HG02852 (cell line): ENCODE data around the gene ZBTB43.
"Not testable (repeated sequence)": the region's sequence is repeated elsewhere in the genome, so short reads cannot be mapped to it uniquely, and the experiment has no call there.

Experiments
- ATAC-seq: cut with Tn5 transposase; IDR thresholded peaks from one replicate; pipeline ENCODE4 v1.9.1; 2021; ENCODE audit warnings: mild to moderate bottlenecking, moderate library complexity; ENCODE audit not compliant: unreplicated experiment

Gene ZBTB43, protein sequence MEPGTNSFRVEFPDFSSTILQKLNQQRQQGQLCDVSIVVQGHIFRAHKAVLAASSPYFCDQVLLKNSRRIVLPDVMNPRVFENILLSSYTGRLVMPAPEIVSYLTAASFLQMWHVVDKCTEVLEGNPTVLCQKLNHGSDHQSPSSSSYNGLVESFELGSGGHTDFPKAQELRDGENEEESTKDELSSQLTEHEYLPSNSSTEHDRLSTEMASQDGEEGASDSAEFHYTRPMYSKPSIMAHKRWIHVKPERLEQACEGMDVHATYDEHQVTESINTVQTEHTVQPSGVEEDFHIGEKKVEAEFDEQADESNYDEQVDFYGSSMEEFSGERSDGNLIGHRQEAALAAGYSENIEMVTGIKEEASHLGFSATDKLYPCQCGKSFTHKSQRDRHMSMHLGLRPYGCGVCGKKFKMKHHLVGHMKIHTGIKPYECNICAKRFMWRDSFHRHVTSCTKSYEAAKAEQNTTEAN

DNA sequence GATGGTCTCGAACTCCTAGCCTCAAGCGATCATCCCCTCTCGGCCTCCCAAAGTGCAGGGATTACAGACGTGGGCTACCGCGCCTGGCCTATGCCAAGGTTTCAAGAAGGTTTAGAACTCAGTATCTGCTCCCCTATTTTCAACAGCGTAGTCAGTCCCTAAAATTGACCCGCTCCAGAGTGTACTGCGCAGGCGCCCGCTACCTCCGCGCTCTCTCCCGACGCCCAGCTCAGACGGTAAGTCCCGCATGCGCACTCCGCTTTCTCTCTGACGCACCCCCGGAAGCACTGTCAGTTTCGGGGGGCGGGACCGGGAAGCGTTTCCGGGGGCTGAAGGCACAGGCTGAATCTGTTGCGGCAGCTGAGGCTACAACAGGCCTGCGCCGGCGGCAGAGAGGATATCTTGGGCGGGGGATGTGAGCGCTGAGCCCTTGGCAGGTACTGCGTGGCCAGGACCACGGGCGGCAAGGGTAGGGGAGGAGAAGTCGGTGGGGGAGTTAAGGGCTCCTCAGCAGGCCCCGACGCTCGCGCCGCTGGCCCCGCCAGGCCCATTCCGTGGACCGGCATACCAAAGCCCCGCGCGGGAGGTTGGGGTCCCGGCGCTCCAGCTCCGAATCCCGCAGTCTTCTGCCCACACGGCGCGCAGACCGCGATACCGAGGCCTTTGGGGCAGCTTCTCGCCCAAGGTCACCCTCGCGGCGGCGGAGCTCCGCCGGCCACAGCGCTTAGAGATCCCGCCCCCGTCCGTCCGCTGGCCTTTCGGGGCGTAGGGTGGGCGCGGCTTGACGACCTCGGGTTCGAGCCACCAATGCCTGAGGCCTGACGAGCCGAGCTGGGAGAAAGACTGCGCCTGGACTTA, at the start of gene ZBTB43:
ZBTB43 (plus strand) TSS at position 345 of the 858 bp plus-strand sequence. CDS start 27,470 bp downstream, outside the sequence.
- ATAC-seq, result peak; percentile 79

DNA sequence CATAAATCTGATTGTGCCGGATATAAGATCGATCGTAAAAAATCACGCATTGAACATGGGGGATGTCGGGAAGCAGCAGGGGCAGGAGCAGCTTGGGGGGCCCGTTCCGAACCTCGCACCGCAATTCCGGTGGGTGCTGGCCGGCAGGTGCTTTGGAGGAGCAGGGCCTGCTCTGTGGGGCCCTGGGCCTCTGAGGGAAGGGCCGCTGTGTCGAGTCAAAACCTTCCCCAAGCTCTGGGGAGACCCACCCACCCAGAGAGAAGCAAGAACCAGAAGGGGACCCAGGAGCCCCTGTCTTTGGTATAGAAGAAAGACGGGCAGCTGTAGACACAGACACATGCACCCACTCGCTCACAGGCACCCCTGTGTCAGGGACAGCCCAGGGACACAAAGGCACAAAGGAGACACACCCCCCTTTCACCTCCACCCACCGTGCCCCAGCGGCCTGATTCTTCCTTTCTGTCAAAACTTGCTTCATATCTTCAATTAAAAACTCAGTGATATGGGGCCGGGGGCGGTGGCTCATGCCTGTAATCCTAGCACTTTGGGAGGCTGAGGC, 49.4 kb upstream of the ZBTB43 start:
- ATAC-seq, result no peak

DNA sequence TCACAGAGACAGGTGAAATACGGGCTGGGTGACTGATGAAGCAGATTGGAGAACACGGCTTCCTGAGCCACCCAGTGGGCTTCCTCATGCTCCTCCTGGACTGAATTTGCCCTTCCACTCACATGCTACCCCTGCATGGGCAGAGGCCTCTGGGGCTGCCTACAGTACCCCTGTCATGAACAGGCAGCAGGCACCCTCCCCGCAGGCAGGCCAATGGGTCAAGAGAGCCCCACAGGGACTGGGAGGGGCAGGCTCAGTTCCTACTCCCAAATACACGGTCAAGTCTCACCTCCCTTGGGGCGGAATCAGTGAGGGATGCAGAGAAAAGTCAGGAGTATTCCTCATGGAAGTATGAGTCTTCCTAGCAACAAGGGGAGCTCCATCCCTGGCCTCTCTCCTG, 48.6 kb upstream of the ZBTB43 start:
- no peak for ATAC-seq

DNA sequence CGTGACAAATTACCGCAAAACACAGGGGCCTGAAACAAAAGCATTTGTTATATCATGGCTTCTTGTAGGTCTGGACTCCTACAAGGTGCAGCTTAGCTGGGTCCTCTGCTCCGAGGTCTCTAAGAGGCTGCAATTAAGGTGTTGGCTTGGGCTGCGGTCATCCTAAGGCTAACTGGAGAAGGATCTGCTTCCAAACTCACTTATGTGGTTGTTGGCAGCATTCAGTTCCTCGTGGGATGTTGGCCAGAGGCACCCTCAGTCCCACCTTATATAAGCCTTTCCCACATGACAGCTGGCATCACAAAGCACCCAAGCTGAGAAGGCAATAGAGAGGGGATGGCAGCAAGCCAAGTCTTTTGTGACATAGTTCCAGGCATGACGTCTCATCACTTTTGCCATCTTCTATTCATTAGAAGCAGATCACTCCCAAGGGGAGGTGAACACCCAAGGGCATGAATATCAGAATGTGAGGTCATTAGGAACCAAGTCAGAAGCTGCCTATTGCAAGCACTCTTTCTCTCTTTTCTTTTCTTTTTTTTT, 47.9 kb upstream of the ZBTB43 start:
- ATAC-seq, result no peak

DNA sequence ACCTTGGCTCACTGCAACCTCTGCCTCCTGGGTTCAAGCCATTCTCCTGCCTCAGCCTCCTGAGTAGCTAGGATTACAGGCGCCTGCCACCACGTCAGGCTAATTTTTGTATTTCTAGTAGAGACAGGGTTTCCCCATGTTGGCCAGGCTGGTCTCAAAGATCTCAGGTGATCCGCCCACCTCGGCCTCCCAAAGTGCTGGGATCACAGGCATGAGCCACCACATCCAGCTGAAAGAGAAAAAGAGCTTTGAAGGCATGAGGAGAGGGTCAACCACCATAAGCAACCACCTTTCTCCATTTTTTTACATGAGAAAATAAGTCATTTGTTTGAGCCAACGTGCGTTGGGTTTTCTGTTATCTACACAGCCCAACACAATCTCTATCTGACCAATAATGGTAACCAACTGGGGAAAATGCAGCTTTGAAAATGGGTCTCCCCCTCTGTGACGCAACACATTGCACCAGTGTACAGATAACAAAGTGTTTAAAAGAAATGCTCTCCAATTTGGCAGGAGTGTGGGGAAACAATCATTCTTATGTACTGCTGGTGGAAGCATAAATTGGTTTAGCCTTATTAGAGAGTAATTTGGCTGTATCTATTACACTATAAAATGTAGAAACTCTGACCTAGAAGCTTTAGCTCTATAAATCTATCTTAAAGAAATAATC, 45.8 kb upstream of the ZBTB43 start:
- no peak for ATAC-seq

DNA sequence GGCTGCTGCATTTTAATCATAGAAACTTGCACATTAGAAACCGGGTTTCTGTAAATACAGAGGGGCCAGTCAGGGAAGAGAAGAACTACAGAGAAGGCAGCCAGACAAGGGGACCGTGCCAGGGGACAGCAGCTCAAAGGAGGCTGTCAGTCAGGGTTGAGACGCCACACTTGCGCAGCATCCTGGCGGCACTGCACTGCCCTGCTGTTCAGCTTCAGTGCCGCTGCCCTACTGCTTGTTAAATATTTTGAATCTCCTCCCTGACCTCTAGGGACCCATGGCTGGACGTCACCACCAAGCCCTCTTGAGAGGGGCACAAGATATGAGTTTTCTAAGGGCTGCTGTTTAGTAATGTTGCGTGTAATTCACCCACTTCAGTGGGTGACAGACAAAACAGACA, 43.6 kb upstream of the ZBTB43 start:
- ATAC-seq, result no peak

DNA sequence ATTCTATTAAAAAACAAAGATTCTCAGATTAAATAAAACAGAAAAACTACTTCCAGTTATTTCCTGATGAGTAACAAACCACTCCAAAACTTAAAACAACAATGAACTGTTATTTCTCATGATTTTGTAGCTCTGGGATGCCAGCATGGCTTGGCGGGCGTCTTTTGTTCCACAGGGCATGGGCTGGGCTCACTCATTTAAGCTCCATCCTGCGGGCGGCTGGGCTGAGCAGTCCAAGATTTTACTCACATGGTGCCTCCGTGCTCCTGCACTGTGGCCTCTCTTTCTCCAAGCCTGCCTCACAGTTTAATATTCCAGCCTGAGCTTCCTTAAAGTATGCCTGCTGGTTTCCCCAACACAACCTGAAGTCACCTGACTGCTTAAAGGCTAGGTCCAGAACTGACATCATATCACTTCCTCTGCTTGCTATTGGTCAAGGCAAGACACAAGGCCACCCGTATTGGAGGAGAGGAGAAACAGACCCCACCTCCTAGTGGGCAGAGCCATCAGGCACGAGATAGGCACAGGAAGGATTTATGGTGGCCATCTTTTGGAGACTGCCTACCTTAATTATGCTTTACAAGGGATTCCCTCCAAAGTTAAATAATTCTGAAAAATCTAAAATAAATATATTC, 41.6 kb upstream of the ZBTB43 start:
- no peak for ATAC-seq

DNA sequence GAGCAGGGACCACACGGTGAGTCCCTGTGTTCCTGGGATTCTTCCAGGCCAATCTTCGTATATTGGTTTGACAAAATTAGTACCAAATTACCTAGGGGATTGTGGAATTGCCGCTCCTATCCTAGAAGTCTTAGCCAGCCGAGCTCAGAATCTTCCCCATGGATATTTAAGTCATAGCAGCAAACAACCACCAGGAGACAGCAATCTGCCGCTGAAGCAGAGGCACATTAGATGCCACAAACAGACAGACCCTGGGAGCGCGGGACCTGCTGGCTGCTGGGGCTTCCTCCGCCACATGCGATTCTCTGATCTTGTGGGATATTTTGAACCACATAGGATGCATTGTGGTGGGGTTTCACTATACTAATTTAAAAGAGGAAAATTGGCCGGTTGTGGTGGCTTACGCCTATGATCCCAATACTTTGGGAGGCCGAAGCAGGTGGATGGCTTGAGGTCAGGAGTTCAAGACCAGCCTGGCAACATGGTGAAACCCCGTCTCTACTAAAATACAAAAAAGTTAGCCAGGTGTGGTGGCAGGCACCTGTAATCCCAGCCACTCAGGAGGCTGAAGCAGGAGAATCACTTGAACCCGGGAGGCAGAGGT, 31.7 kb upstream of the ZBTB43 start:
- ATAC-seq, result no peak

DNA sequence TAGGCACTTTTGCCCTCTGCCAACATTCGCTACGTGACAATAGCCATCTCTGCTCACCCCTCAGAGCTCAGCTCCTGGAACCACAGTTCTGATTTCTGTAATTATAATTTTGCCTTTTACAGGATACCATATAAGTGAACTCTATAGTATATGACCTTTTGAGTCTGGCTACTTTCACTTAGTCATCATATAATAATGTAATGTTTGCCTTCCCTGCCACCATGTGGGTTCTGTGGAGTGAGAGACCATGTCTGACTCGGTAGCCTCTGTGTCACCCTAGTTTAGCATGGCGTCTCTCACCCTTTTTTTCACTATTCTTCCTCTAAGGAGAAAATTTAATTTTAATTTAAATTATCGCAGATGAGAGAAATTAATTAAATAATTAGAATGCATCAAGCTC, 28.9 kb upstream of the ZBTB43 start:
- no peak for ATAC-seq

DNA sequence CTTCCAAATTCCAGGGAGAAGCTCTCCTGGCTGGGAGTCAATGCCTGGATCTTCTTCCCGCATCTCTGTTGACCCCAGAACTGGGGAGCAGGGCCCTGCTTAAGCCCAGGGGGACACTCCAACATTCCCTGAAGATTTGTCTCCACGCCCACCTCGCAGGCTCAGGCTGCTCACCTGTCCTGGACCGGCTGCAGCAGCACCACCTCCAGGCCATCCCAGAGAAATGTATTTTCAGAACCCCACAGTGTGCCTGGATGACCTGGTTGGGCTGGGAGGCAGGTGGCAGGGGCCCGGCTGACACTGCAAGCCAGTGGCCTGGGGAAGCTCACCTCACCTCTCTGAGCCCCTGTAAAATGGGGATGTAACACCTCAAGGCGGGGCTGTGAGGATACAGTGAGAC, 27.1 kb upstream of the ZBTB43 start:
- ATAC-seq, result no peak

DNA sequence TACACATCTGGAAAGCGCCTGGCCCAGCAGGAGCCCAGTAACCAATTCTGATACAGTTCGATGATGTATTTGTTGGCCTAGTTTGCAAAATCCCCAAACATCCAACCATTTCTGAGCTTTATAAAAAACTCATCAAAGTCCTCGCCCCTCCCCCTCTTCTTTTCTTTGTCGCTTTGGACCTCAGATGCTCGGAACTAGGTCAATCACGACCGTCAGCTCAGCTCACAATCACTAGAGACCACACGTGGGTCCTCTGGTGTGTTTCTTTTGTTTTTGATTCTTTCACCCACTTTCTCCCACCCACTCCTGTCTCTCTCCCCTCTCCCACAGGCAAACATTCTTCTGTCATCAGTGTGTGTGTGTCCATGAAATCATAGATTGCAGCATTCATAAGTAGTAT, 26.7 kb upstream of the ZBTB43 start:
- no peak for ATAC-seq

DNA sequence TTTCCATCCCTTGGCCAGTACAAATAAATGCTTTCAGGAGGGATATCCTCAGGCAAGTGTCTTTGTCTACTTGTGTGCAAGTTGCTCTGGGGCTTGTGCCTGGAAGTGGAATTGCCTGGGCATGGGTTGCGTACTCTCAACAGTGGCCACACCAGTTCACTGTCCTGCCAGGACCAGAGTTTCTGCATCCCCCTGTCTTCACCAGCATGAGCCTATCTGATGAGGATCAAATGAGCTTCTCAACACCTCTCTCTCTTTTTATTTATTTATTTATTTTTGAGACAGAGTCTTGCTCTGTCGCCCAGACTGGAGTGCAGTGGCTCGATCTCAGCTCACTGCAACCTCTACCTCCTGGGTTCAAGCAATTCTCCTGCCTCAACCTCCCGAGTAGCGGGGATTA, 26.1 kb upstream of the ZBTB43 start:
- not testable (repeated sequence) for ATAC-seq

DNA sequence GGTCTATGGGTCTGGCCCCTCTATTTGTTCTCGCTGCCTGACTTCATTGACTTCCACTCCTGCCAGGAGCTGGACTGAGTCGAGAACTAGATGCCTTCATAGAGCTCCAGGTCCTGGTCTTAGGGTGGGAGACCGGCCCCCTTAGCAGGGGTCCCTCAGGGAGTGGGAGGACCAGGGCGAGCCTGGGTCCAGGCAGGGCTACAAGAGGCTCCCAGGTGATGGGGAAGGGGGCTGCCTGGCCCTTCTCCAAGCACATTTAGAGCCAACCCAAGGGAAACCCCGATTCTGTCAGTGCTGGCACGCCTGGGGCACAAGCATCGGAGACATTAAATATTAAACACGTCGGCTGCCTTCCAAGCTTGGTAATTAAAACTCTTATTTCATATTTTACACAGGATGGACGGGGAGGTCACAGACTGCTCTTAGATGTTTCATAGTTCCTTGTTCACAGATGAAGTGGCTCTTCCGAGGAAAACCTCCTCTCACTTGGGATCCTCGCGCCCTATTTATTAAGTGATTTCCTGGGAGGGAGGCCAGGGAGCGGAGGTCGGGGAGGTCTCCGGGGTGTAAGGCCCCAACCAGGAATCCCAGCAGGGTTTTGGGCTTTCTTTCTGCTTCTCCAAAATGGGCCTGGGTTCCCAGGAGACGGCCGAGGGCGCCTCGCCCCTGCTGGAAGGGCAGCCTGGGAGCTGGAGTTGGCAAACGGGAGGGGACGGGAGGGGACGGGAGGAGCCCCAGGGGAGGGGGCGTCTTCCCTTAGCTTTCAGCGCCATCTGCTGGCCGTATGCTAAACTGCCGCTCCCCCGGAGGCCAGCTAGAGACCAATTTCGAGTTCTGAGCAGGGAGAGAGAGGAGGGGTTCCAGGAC, 23.4 kb upstream of the ZBTB43 start:
- no peak for ATAC-seq

DNA sequence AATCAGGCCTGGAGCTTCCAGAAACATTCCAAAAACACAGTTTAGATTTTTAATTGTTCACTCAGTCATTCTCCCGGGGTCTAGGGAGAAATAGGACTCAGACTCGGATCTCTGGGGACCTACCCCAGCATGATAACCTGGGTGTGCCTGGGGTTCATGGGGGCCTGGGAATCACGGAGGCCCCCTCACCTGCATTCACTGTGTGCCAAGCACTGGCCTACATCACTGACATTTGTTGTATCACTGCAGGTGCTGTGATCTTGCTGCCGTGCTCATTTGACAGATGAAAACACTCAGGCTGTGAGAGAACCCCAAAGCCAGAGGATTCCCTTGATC, 22.8 kb upstream of the ZBTB43 start:
- no peak for ATAC-seq

DNA sequence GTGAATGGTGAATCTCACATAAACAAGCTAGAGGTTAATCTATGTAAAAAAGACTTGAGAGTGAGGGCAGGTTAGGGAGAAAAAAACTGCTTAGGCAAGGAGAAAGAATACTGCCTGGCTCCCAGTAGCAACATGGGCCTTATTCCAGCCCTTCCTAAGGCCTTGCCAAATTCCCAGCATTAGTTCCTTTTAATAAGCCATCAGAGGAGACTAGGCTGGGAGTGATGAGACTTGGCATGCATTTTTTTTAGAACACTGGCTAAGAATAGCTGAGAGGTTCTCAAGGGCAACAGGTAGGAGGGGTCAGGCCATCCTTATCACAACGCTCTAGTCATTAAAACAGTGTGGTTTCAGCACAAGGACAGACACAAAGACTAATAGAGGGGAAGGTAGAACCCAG, 20.9 kb upstream of the ZBTB43 start:
- ATAC-seq, result no peak

DNA sequence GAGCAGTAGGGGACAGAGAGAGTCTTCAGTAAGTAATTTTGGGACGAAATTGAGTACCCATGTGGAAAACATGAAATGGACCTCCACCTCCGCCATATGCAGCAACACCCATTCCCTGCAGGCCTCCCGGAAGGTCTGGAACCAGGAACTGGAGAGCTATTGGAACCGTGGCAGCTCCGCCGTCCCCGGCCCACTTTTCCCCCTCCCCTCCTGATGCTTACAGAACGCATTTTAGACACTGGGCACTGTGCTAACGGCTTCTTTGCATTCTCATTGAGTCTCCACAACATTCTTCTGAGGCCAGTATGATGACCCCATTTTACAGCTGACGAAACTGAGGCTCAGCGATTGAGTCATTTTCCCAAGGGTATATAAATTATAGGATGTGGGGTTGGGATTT, 20.4 kb upstream of the ZBTB43 start:
- no peak for ATAC-seq

DNA sequence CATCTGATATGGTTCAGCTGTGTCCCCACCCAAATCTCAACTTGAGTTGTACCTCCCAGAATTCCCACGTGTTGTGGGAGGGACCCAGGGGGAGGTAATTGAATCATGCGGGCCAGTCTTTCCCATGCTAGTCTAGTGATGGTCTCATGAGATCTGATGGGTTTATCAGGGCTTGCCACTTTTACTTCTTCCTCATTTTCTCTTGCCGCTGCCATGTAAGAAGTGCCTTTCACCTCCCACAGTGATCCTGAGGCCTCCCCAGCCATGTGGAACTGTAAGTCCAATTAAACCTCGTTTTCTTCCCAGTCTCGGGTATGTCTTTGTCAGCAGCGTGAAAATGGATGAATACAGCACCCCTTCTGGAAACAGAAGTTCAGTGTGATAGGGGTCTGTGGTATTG, 20.0 kb upstream of the ZBTB43 start:
- not testable (repeated sequence) for ATAC-seq

DNA sequence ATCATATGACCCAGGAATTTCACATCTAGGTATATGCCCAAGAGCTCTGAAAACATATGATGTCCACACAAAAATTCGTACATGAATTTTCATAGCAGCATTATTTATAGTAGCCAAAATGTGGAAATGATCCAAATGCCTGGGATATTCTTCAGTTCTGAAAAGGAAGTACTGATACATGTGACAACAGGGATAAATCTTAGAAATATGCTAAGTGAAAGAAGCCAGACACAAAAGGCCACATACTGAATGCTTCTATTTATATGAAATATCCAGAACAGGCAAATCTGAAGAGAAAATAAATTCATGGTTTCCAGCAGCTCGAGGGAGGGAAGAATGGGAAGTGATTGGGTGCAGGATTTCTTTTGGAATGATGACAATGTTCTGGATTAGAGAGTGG, 16.8 kb upstream of the ZBTB43 start:
- ATAC-seq, result no peak
